ENCODE data around the gene SCART1. TPM values are rescaled to one million over a fixed set of nuclear protein-coding genes. Genes with fewer than 3 reads are reported as not detected.

Gene SCART1
- total RNA-seq, 2 donors from 2014 or later: 2.0 to 3.6 TPM

DNA sequence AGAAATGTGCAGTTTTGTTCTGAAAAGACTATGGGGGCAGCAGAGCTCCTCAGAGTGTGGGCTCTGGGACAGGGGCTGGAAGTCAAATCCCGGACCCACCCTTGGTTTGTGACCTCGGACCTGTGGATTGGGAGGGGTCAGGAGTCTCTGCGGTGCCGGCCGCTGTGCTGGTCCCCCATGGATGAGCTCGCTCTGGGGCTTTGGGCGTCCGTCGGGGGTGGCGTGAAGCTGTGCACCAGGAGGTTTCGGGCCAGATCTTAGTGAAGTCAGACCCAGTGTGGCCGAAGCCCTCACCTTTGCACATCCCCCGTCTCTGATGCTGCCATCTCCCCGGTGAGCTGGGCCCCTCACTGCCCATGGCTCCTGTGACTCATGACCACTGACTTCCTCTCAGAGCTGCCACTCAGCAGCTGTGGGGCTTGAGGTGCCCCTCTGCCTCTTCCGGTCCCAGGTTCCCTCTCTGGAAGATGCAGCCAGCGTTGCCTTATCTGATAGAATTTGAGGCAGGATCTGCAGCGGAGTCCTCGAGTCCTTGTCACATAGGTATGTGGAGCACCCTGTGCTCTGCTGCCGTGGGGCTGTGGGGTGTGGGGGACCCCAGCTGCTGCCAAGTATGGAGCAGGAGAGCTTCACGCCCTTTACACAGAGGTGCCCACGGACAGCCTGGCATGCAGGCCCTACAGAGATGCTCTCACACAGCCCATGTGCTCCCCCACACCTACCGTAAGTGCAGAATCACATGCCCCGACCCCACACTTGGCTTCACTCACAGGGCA, 11.4 kb upstream of the SCART1 start:
- DNase-seq (ENCODE audit: low spot score): no peak
- peak overlapping the region in 1 of 2 donors; percentile 68 for H3K27ac Mint-ChIP-seq

DNA sequence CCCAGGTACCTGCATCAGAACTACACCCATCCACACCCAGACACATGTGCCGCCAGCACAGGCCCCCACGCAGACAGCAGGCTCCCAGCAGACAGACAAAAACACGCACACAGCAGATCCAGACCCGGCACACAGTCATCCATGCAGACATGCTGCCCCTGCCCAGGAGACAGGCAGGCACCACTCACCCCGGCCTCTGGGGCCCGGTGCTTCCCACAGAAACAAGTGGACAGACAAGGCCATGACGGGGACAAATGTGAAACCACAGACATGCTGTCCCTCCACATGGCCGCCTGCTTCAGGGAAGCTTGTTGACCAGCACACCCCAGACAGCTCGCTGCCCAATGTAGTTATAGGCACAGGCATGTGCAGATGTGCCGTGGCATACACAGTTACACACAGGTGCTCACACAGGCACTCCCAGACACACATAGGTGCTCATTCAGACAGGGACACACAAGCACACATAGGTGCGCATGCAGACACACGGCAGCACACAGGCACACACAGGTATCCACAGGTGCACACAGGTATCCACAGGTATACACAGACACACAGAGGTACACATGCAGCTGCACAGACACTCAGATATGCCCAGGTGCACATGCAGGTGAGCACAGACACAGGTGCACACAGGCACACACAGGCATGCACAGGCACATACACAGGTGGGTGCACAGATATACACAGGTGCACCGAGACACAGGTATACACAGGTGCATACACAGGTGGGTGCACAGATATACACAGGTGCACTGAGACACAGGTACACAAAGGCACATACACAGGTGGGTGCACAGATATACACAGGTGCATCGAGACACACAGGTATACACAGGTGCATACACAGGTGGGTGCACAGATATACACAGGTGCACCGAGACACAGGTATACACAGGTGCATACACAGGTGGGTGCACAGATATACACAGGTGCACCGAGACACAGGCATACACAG, 10.5 kb upstream of the SCART1 start:
- ATAC-seq (no peak), DNase-seq (ENCODE audit: low spot score) (no peak)
- peaks cover 13% of the 10 kb centered on the region for H3K9me3 Mint-ChIP-seq
- H3K27ac Mint-ChIP-seq: peak overlapping the region in 1 of 2 donors; percentile 68
- peak overlapping the region; percentile 51 for H3K4me3 Mint-ChIP-seq
- peaks cover 23% of the 10 kb centered on the region for H3K36me3 Mint-ChIP-seq
- peaks cover 17 to 33% of the 10 kb centered on the region in 2 donors for H3K4me1 Mint-ChIP-seq (ENCODE audit: low read depth in 2 of 2)
- H3K27me3 Mint-ChIP-seq: peaks cover 0 to 3% of the 10 kb centered on the region in 2 donors

More for the DNA sequence above, 11.4 kb upstream of the SCART1 start:
- peaks cover 17 to 36% of the 10 kb centered on the region in 2 donors for H3K4me1 Mint-ChIP-seq (ENCODE audit: low read depth in 2 of 2)
- H3K36me3 Mint-ChIP-seq: peaks cover 14% of the 10 kb centered on the region
- ATAC-seq: peak; percentile 77 to 84
- peak overlapping the region; percentile 51 for H3K4me3 Mint-ChIP-seq
- H3K27me3 Mint-ChIP-seq: peaks cover 2 to 3% of the 10 kb centered on the region in 2 donors
- H3K9me3 Mint-ChIP-seq: peaks cover 6% of the 10 kb centered on the region

DNA sequence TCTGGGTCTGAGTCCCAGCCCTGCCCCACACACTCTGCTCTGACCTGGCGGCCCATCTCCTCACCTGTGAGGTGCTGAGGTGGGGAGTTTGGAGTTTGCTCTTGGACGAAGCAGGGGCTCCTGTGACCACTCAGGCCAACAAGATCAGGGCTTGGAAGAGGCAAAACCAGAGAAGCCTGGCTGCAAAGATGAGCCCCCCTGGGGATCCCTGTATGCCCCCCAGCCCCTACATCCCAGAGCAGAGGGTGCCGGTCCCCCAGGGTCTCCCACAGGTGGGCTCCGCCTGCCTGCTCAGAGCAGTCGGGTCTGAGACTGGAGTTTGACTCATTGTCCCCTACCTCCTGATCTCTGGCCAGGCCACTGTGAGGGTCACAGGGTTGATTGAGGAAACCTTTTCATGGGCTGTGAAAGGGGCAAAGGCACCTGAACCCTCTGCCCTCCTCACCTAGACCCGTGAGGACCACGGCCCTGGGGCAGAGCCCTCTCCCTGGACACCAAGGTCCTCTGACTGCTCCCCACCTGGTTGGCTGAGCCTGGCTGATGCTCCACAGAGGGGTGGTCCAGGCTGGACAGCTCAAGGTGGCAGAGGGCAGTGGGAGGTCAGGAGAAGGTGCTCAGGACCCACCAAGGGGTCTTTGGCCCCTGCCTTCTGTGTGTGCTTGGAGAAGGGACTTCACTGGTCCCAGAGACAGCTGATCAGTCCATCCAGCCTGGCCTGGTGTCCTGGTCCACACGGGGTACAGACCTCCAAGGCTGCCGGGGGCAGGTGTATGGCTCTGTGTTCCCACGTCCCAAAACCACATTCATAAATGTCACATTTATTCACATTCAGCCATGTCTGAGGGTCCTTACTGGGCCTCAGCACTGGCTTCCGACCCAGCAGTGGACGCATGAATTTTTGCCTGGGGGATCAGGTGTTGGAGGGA, 9.1 kb upstream of the SCART1 start:
- Mint-ChIP-seq H3K27ac (no peak overlapping the region), H3K4me1 (ENCODE audit: low read depth in 2 of 2) (peaks cover 12 to 21% of the 10 kb centered on the region in 2 donors), H3K27me3 (peaks cover 0 to 3% of the 10 kb centered on the region in 2 donors), H3K36me3 (peaks cover 36% of the 10 kb centered on the region), H3K9me3 (peaks cover 20% of the 10 kb centered on the region), H3K4me3 (no peak overlapping the region)
- ATAC-seq: no peak
- no peak for DNase-seq (ENCODE audit: low spot score)

DNA sequence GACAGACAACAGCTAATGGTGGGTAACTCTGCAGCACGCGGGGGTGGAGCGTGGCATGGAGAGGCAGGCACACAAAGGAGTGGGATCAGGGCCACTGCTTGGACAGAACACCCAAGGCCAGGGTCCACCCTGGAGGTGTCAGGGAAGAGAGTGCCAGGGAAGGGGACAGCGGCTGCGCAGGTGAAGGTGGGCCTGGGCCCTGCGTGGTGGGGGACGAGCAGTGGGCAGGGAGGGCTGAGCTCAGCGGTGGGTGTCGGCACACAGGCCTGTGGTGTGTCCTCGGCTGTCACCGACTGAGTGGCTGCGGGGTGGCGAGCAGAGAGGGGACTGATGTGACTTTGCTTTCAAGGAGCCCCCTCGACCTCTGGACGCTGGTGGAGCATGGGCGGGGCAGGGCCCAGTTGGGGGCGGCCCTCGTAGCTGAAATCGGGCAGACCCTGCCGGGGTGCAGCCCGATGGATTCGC, 8.4 kb upstream of the SCART1 start:
- peaks cover 36% of the 10 kb centered on the region for H3K36me3 Mint-ChIP-seq
- H3K4me3 Mint-ChIP-seq: no peak overlapping the region
- DNase-seq (ENCODE audit: low spot score) (no peak), ATAC-seq (no peak)
- H3K27me3 Mint-ChIP-seq: peaks cover 0 to 3% of the 10 kb centered on the region in 2 donors
- peaks cover 20% of the 10 kb centered on the region for H3K9me3 Mint-ChIP-seq
- peaks cover 12 to 21% of the 10 kb centered on the region in 2 donors for H3K4me1 Mint-ChIP-seq (ENCODE audit: low read depth in 2 of 2)
- H3K27ac Mint-ChIP-seq: no peak overlapping the region

DNA sequence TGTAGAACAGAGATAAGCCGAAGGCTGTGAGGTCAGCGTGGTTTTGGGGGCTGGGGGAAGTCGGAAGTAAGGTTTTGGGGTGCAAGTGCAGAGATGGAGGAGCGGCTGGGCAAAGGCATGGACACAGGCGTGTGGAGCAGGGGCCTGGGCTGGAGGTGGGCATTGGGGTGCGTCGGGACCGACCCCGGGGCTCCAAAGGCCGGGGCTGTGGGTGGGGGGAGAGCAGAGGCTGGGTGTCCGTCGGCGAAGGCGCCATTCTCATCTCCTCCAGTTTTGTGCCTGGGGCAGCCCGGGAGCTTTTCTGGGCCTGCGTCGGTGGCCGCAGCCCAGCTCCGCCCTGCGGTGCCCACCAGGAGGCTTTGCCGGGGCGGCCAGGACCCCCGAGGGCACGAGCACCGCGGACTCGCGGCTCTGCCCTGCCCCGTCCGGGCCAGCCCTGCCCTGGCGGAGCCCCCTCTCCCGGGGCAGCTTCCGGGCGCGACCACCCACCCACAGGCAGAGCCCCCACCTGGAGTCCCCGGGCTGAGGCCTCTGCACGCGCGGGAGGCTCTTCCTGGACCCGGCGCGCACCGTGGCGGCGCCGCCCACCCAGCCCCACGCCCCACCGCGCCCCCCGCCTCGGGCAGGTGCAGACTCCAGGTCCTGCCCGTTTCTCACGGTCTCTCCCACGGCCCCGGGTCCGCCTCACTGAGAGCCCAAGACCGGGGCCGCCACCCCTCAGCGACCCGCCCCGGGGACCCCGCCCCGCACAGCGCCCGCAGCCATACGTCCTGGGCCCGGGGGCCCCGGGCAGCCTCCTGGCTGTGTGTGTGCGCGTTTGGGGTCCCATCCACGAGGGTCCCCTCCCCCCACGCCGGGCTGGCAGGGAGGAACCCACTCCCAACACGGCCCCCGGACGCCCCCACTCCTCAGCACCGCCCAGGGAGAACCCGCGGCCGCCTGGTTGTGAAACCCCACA, 7.7 kb upstream of the SCART1 start:
- DNase-seq (ENCODE audit: low spot score): no peak
- H3K4me1 Mint-ChIP-seq (ENCODE audit: low read depth in 2 of 2): peaks cover 12 to 21% of the 10 kb centered on the region in 2 donors
- ATAC-seq: no peak

DNA sequence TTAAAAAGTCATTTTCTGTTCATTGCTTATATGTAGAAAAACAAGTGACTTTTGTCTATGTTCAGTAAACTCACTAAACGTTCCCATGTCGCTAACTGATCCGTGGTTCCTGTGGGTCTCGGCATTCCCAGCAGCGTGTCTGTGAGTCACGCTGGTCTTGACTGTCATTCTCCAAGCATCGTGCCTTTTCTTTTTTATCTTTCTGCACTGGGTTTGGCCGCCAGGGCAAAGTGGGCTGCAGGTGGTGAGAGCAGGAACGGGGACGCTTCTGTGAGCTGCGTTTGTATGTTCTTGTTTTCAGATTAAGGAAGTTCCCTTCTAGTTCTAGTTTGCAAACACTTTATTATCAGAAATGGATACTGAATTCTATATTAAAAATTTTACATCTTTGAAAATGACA, 6.8 kb upstream of the SCART1 start:
- peaks cover 12 to 20% of the 10 kb centered on the region in 2 donors for H3K4me1 Mint-ChIP-seq (ENCODE audit: low read depth in 2 of 2)
- H3K27me3 Mint-ChIP-seq: peaks cover 0 to 3% of the 10 kb centered on the region in 2 donors
- no peak overlapping the region for H3K4me3 Mint-ChIP-seq
- ATAC-seq (no peak), DNase-seq (ENCODE audit: low spot score) (no peak)
- H3K9me3 Mint-ChIP-seq: peaks cover 20% of the 10 kb centered on the region
- peak overlapping the region in 1 of 2 donors; percentile 9 for H3K27ac Mint-ChIP-seq
- H3K36me3 Mint-ChIP-seq: peaks cover 36% of the 10 kb centered on the region

More for the DNA sequence above, 7.7 kb upstream of the SCART1 start:
- peaks cover 20% of the 10 kb centered on the region for H3K9me3 Mint-ChIP-seq
- H3K36me3 Mint-ChIP-seq: peaks cover 36% of the 10 kb centered on the region
- peak overlapping the region in 1 of 2 donors; percentile 9 for H3K27ac Mint-ChIP-seq
- no peak overlapping the region for H3K4me3 Mint-ChIP-seq
- H3K27me3 Mint-ChIP-seq: peaks cover 0 to 3% of the 10 kb centered on the region in 2 donors

DNA sequence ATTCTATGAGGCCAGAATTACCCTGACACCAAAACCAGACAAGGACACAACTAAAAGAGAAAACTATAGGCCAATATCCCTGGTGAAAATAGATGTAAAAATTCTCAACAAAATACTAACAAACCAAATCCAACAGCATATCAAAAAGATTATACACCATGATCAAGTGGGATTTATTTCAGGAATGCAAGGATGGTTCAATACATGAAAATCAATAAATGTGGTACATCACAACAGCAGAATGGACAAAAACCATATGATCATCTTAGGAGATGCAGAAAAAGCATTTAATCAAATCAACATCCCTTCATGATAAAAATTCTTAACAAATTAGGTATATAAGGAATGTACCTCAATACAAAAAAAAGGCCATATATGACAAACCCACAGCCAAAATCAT, 5.6 kb upstream of the SCART1 start:
- H3K9me3 Mint-ChIP-seq: peaks cover 20% of the 10 kb centered on the region
- H3K36me3 Mint-ChIP-seq: peaks cover 36% of the 10 kb centered on the region
- H3K27ac Mint-ChIP-seq: no peak overlapping the region
- no peak for ATAC-seq
- no peak overlapping the region for H3K4me3 Mint-ChIP-seq
- H3K27me3 Mint-ChIP-seq: peaks cover 0 to 3% of the 10 kb centered on the region in 2 donors
- peaks cover 1 to 8% of the 10 kb centered on the region in 2 donors for H3K4me1 Mint-ChIP-seq (ENCODE audit: low read depth in 2 of 2)
- no peak for DNase-seq (ENCODE audit: low spot score)

DNA sequence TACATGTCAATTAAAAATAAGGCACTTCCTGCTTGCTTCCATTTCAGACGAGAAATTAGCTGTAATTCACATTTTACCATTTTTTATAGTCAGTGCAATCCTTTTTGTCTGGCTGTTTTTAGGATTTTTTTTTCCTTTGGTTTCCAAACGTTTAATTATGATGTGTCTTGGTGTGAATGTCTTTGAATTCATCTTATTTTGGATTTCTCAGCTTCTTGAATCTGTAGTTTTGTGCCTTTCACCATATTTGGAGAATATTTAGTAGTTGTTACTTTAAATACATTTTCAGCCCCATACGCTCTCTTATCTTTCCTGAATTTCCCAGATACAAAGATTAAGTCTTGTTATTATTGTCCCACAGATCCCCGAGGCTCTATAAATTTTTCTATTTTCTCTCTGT, 2.4 kb upstream of the SCART1 start:
- Mint-ChIP-seq H3K4me1 (ENCODE audit: low read depth in 2 of 2) (peaks cover 0 to 6% of the 10 kb centered on the region in 2 donors), H3K27me3 (no peaks in the 10 kb centered on the region), H3K4me3 (no peak overlapping the region), H3K9me3 (peaks cover 20% of the 10 kb centered on the region), H3K36me3 (peaks cover 31% of the 10 kb centered on the region), H3K27ac (no peak overlapping the region)
- no peak for ATAC-seq
- DNase-seq (ENCODE audit: low spot score): no peak

DNA sequence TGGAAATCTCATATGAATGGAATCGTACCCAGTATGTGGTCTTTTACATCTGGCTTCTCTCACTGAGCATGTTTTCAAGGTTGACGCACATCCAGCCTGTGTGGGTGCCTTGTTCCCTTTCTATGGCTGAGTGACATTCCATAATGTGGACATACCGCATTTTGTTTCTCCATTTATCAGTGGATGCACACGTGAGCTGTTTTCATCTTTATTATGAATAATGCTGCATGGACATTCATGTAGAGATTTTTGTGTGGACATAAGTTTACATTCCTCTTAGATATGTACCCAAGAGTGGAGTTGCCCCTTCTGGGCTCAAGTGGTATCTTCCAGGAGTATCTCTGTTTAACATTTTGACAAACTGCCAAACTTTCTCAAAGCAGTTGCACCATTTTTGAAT, 1.3 kb upstream of the SCART1 start:
- Mint-ChIP-seq H3K9me3 (peaks cover 14% of the 10 kb centered on the region), H3K4me3 (no peak overlapping the region), H3K27me3 (no peaks in the 10 kb centered on the region), H3K27ac (no peak overlapping the region), H3K36me3 (peaks cover 21% of the 10 kb centered on the region), H3K4me1 (ENCODE audit: low read depth in 2 of 2) (peaks cover 0 to 2% of the 10 kb centered on the region in 2 donors)
- DNase-seq (ENCODE audit: low spot score) (no peak), ATAC-seq (no peak)

DNA sequence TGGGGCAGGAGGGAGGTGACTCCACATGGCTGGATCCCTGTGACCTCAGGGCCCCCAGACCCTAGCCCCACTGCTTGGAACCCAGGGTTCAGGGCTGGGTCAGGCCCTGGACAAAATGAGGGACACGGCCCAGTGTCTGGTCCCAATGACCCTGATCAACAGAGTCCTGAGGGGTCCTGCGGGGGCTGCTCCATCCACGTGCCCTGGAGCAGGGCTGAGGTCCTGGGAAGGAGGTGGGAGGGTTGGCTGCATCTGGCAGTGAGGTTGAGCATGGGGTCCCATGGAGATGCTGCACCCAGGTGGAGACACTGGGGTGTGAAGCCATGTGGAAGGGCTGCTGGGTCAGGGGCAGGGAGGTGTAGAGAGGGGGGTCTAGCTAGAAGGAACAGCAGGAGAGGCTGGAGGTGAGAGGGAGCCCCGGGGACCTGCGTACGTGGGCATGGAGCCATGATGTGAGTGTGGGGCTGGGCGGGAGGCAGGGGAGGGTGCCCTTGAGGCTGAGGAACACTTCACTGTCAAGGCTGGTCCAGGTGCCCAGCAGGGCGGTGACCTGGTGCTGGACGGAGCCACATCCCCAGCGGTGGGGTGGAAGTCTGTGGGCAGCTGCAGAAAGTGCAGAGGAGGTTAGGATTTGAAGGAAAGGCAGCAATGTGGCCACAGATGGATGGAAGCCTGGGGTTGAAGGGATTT, 604 bp downstream of the SCART1 start:
- Mint-ChIP-seq H3K27me3 (no peaks in the 10 kb centered on the region), H3K4me3 (no peak overlapping the region), H3K27ac (no peak overlapping the region), H3K4me1 (ENCODE audit: low read depth in 2 of 2) (peaks cover 0 to 2% of the 10 kb centered on the region in 2 donors), H3K36me3 (peaks cover 2% of the 10 kb centered on the region), H3K9me3 (peaks cover 2% of the 10 kb centered on the region)
- no peak for ATAC-seq
- DNase-seq (ENCODE audit: low spot score): no peak

DNA sequence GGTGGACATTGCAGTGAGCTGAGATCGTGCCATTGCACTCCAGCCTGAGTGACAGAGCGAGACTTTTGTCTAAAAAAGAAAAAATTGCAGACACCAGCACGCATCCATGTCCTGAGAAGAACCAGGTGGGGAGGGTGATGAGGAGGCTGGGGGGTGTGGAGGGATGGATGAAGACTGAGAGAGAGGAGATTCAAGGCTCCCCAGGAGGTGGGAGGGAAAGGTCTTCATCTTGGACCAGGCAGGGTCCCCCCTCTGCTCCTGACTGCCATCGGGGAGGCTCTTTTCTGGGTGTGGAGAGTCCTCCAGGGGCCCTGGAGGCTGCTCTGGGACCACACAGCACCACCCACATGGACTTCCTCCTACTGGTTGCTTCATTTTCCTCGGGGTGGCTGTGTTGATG, 1.5 kb downstream of the SCART1 start:
- H3K27ac Mint-ChIP-seq: no peak overlapping the region
- H3K4me1 Mint-ChIP-seq (ENCODE audit: low read depth in 2 of 2): peaks cover 0 to 2% of the 10 kb centered on the region in 2 donors
- no peak overlapping the region for H3K4me3 Mint-ChIP-seq
- no peaks in the 10 kb centered on the region for H3K36me3 Mint-ChIP-seq
- DNase-seq (ENCODE audit: low spot score): no peak
- ATAC-seq: no peak
- H3K27me3 Mint-ChIP-seq: no peaks in the 10 kb centered on the region
- H3K9me3 Mint-ChIP-seq: no peaks in the 10 kb centered on the region

DNA sequence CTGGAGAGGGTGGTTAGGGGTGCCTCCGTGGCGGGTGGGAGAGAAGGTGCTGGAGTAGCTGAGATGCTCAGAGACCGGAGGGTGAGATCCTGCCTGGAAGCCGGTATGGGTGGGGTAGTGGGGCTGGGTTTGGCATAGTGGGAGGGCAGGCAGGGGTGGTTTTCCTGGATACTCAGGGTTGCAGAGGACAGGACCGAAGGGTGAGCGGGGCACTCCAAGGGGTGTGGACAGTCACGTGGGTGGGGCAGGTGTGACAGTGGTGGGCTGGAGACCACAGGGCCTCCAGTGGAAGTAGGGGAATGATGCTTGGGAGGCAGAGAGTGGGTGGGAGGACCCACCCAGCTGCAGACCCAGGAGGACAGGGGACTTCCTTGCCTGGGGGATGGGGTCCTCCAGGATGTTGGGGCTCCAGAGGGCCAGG, 1.9 kb downstream of the SCART1 start:
- DNase-seq (ENCODE audit: low spot score) (no peak), ATAC-seq (no peak)
- H3K9me3 Mint-ChIP-seq: no peaks in the 10 kb centered on the region
- H3K27ac Mint-ChIP-seq: no peak overlapping the region
- H3K4me3 Mint-ChIP-seq: no peak overlapping the region
- no peaks in the 10 kb centered on the region for H3K36me3 Mint-ChIP-seq
- H3K27me3 Mint-ChIP-seq: no peaks in the 10 kb centered on the region
- peaks cover 0 to 2% of the 10 kb centered on the region in 2 donors for H3K4me1 Mint-ChIP-seq (ENCODE audit: low read depth in 2 of 2)

All from natural killer cell treated with Interleukin-12 subunit alpha and Interleukin-12 subunit beta and Interleukin-15 and Interleukin-18, amount 100 ng/mL, for 72 hours (primary cell).